Keratinocyte (primary cell): ENCODE results near the gene CCDC88B. TPM values are rescaled to one million over a fixed set of nuclear protein-coding genes. Genes with fewer than 3 reads are reported as not detected.

Experiments
- DNase-seq: peaks from one replicate; pipeline ENCODE4 v3.0.0-alpha.2; 2011; ENCODE audit warnings: low read depth, missing footprints, low spot score
- FAIRE-seq: peaks from 2 replicates; lab custom pipeline; 2011; peaks lifted over from hg19 to GRCh38; lab: Jason Lieb, UNC
- H2AFZ ChIP-seq: 2 replicates; pipeline ENCODE4 v1.6.0; 2012; ENCODE audit warnings: low read length, control low read depth, inconsistent platforms; ENCODE audit not compliant: control insufficient read depth
- H3K27ac ChIP-seq: 2 replicates; pipeline ENCODE4 v1.5.1; 2011; ENCODE audit warnings: low read length; ENCODE audit not compliant: control insufficient read depth, insufficient read depth
- H3K27me3 ChIP-seq: 3 replicates; pipeline ENCODE4 v1.6.0; 2011; ENCODE audit warnings: low read length; ENCODE audit not compliant: control insufficient read depth, insufficient read depth; ENCODE audit errors: extremely low read depth
- H3K36me3 ChIP-seq, 2 experiments: 2 replicates in 1 of 2; 3 replicates in 1 of 2; pipeline ENCODE4 v1.5.1; 2011; ENCODE audit warnings: low read length in 2 of 2, mild to moderate bottlenecking in 1 of 2; ENCODE audit not compliant: control insufficient read depth in 2 of 2, insufficient read depth in 2 of 2; ENCODE audit errors: extremely low read depth in 1 of 2
- H3K4me1 ChIP-seq: 3 replicates; pipeline ENCODE4 v1.5.1; 2011; ENCODE audit warnings: low read length; ENCODE audit not compliant: control insufficient read depth, insufficient read depth; ENCODE audit errors: extremely low read depth
- H3K4me2 ChIP-seq: 3 replicates; pipeline ENCODE4 v1.6.0; 2011; ENCODE audit warnings: low read depth, low read length; ENCODE audit not compliant: control insufficient read depth, insufficient read depth; ENCODE audit errors: extremely low read depth
- H3K4me3 ChIP-seq, 3 experiments: fragments of 200-600 bp in 1 of 3; sonication (generic) in 1 of 3; 2 replicates in 2 of 3; 3 replicates in 1 of 3; pipeline ENCODE4 v1.5.1; 2011 to 2016; ENCODE audit warnings: low read length in 3 of 3, mild to moderate bottlenecking in 3 of 3, control low read depth in 2 of 3, inconsistent platforms in 1 of 3, low read depth in 1 of 3, mixed read lengths in 1 of 3, mixed run types in 1 of 3, moderate library complexity in 1 of 3; ENCODE audit not compliant: control insufficient read depth in 2 of 3, insufficient read depth in 2 of 3; ENCODE audit errors: extremely low read depth in 1 of 3
- H3K79me2 ChIP-seq: 2 replicates; pipeline ENCODE4 v1.6.0; 2012; ENCODE audit warnings: low read length; ENCODE audit not compliant: control insufficient read depth, insufficient read depth
- H3K9ac ChIP-seq: 3 replicates; pipeline ENCODE4 v1.6.0; 2011; ENCODE audit warnings: low read length; ENCODE audit not compliant: control insufficient read depth, insufficient read depth; ENCODE audit errors: extremely low read depth
- H3K9me1 ChIP-seq: 3 replicates; pipeline ENCODE4 v1.6.0; 2011; ENCODE audit warnings: low read length; ENCODE audit not compliant: control insufficient read depth, insufficient read depth; ENCODE audit errors: extremely low read depth
- H3K9me3 ChIP-seq: 2 replicates; pipeline ENCODE4 v1.5.1; 2012; ENCODE audit warnings: low read depth, low read length; ENCODE audit not compliant: control insufficient read depth
- H4K20me1 ChIP-seq: 3 replicates; pipeline ENCODE4 v1.6.0; 2011; ENCODE audit warnings: low read length; ENCODE audit not compliant: control insufficient read depth, insufficient read depth; ENCODE audit errors: extremely low read depth
- CTCF ChIP-seq, 3 experiments: IDR thresholded peaks in 1 of 3; conservative IDR thresholded peaks in 1 of 3; optimal IDR thresholded peaks in 1 of 3; 2 replicates in 2 of 3; 3 replicates in 1 of 3; pipeline versions ENCODE3 to v1.5.1; 2011; ENCODE audit warnings: low read length in 3 of 3, mild to moderate bottlenecking in 3 of 3, moderate library complexity in 2 of 3, control low read depth in 1 of 3, inconsistent platforms in 1 of 3; ENCODE audit not compliant: insufficient read depth in 2 of 3; ENCODE audit errors: extremely low read depth in 1 of 3
- EZH2 ChIP-seq: IDR thresholded peaks from one replicate; pipeline ENCODE4 v1.6.1; 2012; ENCODE audit warnings: inconsistent platforms, mild to moderate bottlenecking, low read length, moderate library complexity
- dilution Hi-C: fragments of 300-500 bp; cut with MboI; formaldehyde crosslinking; loops from one replicate; pipeline ENCODE4 v1.7.0; 2020; ENCODE audit warnings: low sequenced_read_pairs; ENCODE audit not compliant: extremely low pct_ligation_motif_present
- polyA plus RNA-seq, 5 experiments: library from polyadenylated mRNA; depleted of rRNA in 3 of 5; stranded (reverse) in 3 of 5; stranded (forward) in 1 of 5; unstranded in 1 of 5; fragments of >200 nt; gene quantifications; 1 replicate in 1 of 5; 2 replicates in 3 of 5; 3 replicates in 1 of 5; pipeline versions ENCODE4 v1.2.1 to v1.2.3, GENCODE V29; 2011 to 2012; ENCODE audit warnings: missing spikeins in 2 of 5, low read depth in 1 of 5, low replicate concordance in 1 of 5

Gene CCDC88B
- polyA plus RNA-seq, 1 donor (not counting 4 experiments of a cell fraction or from before 2014, with no cell fraction given), result 3.7 TPM

- H3K27me3 ChIP-seq, result no peaks in the 10 kb centered on the region
- FAIRE-seq (no peak), DNase-seq (no peak)
- H2AFZ ChIP-seq, result no peak overlapping the region
- H3K4me2 ChIP-seq, result no peak overlapping the region
- dilution Hi-C loops, result no loop called here
- peaks cover 7% of the 10 kb centered on the region for H3K4me1 ChIP-seq
- H3K4me3 ChIP-seq, result no peak overlapping the region
- no peak overlapping the region for H3K9ac ChIP-seq
- H3K27ac ChIP-seq, result no peak overlapping the region
- no peaks in the 10 kb centered on the region for H3K9me3 ChIP-seq
- no peaks in the 10 kb centered on the region for H3K9me1 ChIP-seq
- no peaks in the 10 kb centered on the region for H4K20me1 ChIP-seq
- no peaks in the 10 kb centered on the region for H3K36me3 ChIP-seq
- H3K79me2 ChIP-seq, result no peaks in the 10 kb centered on the region
- no peak for TF ChIP-seq CTCF (optimal IDR thresholded peaks at IDR 0.05 in 1 of 3, IDR thresholded peaks at IDR 0.05 in 1 of 3, conservative IDR thresholded peaks at IDR 0.05 in 1 of 3; ENCODE audit: extremely low read depth in 1 of 3, insufficient read depth in 2 of 3, low read length in 3 of 3)
- no peak for TF ChIP-seq EZH2
Observed at GRCh38 chr11:64401775-64402174, 61.8 kb downstream of the CCDC88B start.

DNA sequence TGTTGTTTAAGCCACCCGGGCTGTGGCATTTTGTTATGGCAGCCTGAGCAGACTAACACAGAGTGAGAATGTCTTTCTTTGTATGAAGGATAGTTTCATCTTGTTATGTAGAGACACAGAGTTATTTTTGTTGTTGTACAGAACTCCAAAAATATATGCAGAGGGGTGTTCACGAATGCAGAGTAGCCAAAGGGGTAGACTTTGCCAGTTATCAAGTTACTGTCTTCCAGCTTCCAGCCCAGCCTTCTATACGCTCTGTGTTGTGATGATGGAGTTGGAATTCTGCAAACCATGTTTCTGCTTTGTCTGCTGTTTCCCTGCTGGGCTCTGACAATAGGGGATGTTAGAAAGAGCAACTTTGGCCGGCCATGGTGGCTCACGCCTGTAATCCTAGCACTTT lies 63.1 kb downstream of the CCDC88B start:
- dilution Hi-C loops, result no loop called here
- no peak overlapping the region for H3K4me2 ChIP-seq
- no peak for TF ChIP-seq CTCF (optimal IDR thresholded peaks at IDR 0.05 in 1 of 3, IDR thresholded peaks at IDR 0.05 in 1 of 3, conservative IDR thresholded peaks at IDR 0.05 in 1 of 3; ENCODE audit: extremely low read depth in 1 of 3, insufficient read depth in 2 of 3, low read length in 3 of 3)
- no peak for TF ChIP-seq EZH2

More for the DNA sequence above, 63.1 kb downstream of the CCDC88B start:
- H3K9ac ChIP-seq, result no peak overlapping the region
- H3K27me3 ChIP-seq, result no peaks in the 10 kb centered on the region
- no peak overlapping the region for H3K4me3 ChIP-seq
- H3K79me2 ChIP-seq, result no peaks in the 10 kb centered on the region
- H3K9me1 ChIP-seq, result no peaks in the 10 kb centered on the region
- no peaks in the 10 kb centered on the region for H3K36me3 ChIP-seq
- H3K4me1 ChIP-seq, result peaks cover 7% of the 10 kb centered on the region
- no peak overlapping the region for H2AFZ ChIP-seq
- H4K20me1 ChIP-seq, result no peaks in the 10 kb centered on the region
- FAIRE-seq (no peak), DNase-seq (no peak)
- H3K27ac ChIP-seq, result no peak overlapping the region
- H3K9me3 ChIP-seq, result no peaks in the 10 kb centered on the region
